CD4-positive, alpha-beta memory T cell (primary cell): Measurements from ENCODE around the gene UNC5CL. TPM values are rescaled to one million over a fixed set of nuclear protein-coding genes. Genes with fewer than 3 reads are reported as not detected.
A peak's percentile ranks its signal among the peaks of the same experiment; 100 is the strongest.

ENCODE experiments used
- CTCF ChIA-PET: fragments of 350-600 bp; sonication (Branson Sonifier 250); formaldehyde crosslinking; loops from one replicate; lab custom pipeline; 2021; ENCODE audit warnings: inconsistent platforms; ENCODE audit not compliant: partially characterized antibody; lab: Charles Lee
- POLR2A ChIA-PET: fragments of 350-600 bp; sonication (Branson Sonifier 250); formaldehyde crosslinking; loops from one replicate; lab custom pipeline; 2021; ENCODE audit not compliant: partially characterized antibody; lab: Charles Lee
- DNase-seq, 5 donors: peaks; one replicate each; pipeline versions ENCODE4 v3.0.0 to v3.0.0-alpha.2; 2020 to 2022; ENCODE audit warnings: mixed read lengths in 1 of 5
- H3K27ac ChIP-seq: one replicate; pipeline ENCODE4 v1.7.0; 2013; ENCODE audit warnings: low read depth, low read length
- H3K27me3 ChIP-seq: 2 replicates; pipeline ENCODE4 v1.7.0; 2013; ENCODE audit warnings: mild to moderate bottlenecking, low read length, moderate library complexity; ENCODE audit not compliant: insufficient read depth
- H3K36me3 ChIP-seq: 2 replicates; pipeline ENCODE4 v1.7.0; 2013; ENCODE audit warnings: mild to moderate bottlenecking, low read length, moderate library complexity; ENCODE audit not compliant: insufficient read depth
- H3K4me1 ChIP-seq: 2 replicates; pipeline ENCODE4 v1.7.0; 2013; ENCODE audit warnings: mild to moderate bottlenecking, low read length, moderate library complexity; ENCODE audit not compliant: insufficient read depth
- H3K4me3 ChIP-seq, 2 donors: one replicate each; pipeline ENCODE4 v1.7.0; 2013; ENCODE audit warnings: low read length in 2 of 2, mild to moderate bottlenecking in 1 of 2
- H3K9me3 ChIP-seq, 2 donors: one replicate each; pipeline ENCODE4 v1.7.0; 2013; ENCODE audit warnings: low read length in 2 of 2, control low read depth in 1 of 2; ENCODE audit not compliant: control insufficient read depth in 1 of 2
- H3K27ac Mint-ChIP-seq, 7 donors: one replicate each; pipeline ENCODE4 v1.8.0; 2020 to 2021; ENCODE audit warnings: mixed read lengths in 7 of 7, mild to moderate bottlenecking in 6 of 7, inconsistent platforms in 3 of 7, moderate library complexity in 3 of 7
- H3K27me3 Mint-ChIP-seq, 2 donors: one replicate each; pipeline ENCODE4 v1.8.0; 2020 to 2021; ENCODE audit warnings: mixed read lengths in 2 of 2
- H3K36me3 Mint-ChIP-seq, 2 donors: one replicate each; pipeline ENCODE4 v1.8.0; 2020 to 2021; ENCODE audit warnings: mixed read lengths in 2 of 2, inconsistent platforms in 1 of 2, mild to moderate bottlenecking in 1 of 2
- H3K4me1 Mint-ChIP-seq, 4 donors: one replicate each; pipeline ENCODE4 v1.8.0; 2020 to 2021; ENCODE audit warnings: mixed read lengths in 4 of 4, mild to moderate bottlenecking in 1 of 4
- H3K4me3 Mint-ChIP-seq, 8 donors: one replicate each; pipeline ENCODE4 v1.8.0; 2020 to 2021; ENCODE audit warnings: mixed read lengths in 8 of 8, mild to moderate bottlenecking in 7 of 8, moderate library complexity in 6 of 8, inconsistent platforms in 3 of 8
- H3K9me3 Mint-ChIP-seq, 8 donors: one replicate each; pipeline ENCODE4 v1.8.0; 2020 to 2021; ENCODE audit warnings: mixed read lengths in 8 of 8, mild to moderate bottlenecking in 5 of 8, inconsistent platforms in 3 of 8, moderate library complexity in 1 of 8
- intact Hi-C: fragments of 100-400 bp; cut with micrococcal nuclease; formaldehyde crosslinking; loops from one replicate; pipeline ENCODE4 v1.15.1; 2023
- polyA plus RNA-seq, 2 donors: library from polyadenylated mRNA; unstranded; fragments of 300-500 nt; fragmentation: Illumina TruSeq; gene quantifications; one replicate each; pipeline ENCODE4 v1.2.3, GENCODE V29; 2021
- total RNA-seq, 2 experiments: library from RNA; stranded (reverse); gene quantifications; one replicate each; pipeline ENCODE4 v1.2.3, GENCODE V29; 2021

The UNC5CL gene
- total and polyA plus RNA-seq, 4 experiments from 2014 or later, result 0.13 to 6.4 (median 3.5) TPM

DNA sequence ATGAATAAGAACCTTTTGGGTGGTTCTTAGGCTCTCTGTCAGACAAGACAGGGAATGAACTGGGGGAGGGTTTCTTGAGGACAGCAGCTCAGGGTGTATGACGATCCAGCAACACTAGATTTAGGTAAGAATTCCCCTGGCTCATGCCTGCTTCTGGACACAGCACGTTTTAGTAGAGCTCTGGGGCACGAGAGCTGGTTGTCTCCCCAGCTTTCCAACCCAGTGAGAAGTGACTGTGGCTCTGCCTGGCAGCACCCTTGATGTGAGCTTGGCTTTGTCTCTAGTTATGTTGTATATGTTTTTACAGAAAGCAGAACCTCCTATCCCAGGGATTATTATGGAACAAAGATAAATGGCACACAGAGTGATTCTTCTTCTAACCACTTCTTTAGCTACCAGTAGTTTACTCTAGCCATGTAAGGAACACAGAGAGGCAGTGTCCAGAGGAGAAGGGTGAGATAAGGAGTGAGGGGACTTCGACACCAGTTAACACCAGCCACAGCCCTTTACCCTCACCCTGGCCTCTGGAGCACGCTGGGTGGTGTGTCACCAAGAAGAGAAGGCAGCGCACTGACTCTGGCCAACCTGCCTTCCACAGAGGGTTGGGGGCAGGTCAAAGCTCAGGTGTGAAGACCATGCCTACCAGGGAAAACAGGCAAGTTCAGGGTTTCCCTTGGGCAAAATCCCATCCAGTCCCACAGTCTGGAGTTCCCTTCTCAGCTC, 17.9 kb upstream of the UNC5CL start:
- H3K9me3 ChIP-seq, result no peaks in the 10 kb centered on the region
- Mint-ChIP-seq H3K9me3 (no peaks in the 10 kb centered on the region), H3K36me3 (peaks cover 36 to 47% of the 10 kb centered on the region in 2 donors), H3K27me3 (no peaks in the 10 kb centered on the region), H3K4me3 (no peak overlapping the region), H3K27ac (no peak overlapping the region), H3K4me1 (peaks cover 10% of the 10 kb centered on the region in 4 donors)
- POLR2A ChIA-PET, result interaction anchor here (1.8 kb wide), 1 partner anchor 14 kb away, joined by 9 read pairs; no protein-coding TSS in a partner anchor
- CTCF ChIA-PET, result interaction anchor here (0.9 to 4.4 kb wide), 5 partner anchors 10 to 29 kb away, joined by 4 to 22 read pairs (median 11); partner anchors contain the start of gene UNC5CL
- no peaks in the 10 kb centered on the region for H3K36me3 ChIP-seq
- peaks cover 10% of the 10 kb centered on the region for H3K4me1 ChIP-seq
- intact Hi-C loops, result no loop called here
- no peaks in the 10 kb centered on the region for H3K27me3 ChIP-seq
- H3K27ac ChIP-seq, result no peak overlapping the region
- no peak overlapping the region for H3K4me3 ChIP-seq
- DNase-seq, result no peak

DNA sequence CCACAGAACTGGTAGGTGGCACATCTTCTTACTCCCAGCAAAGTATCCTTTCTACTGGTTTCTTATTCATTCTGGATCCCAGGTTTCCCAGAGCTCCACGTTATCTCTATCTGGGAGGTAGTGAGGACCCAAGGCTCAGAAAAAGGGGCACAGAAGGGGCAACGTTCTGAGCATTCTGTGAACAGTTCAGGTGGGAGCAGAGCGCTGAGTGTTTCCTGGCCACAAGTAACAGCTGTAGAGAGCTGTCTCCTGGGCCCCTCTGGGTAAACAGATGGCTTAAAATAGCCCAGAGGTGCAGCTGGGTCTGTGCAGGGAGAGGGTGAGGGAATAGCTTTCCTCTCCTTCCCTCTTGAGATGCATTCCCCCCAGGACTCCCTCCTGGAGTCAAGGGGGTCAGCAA, 16.1 kb upstream of the UNC5CL start:
- no peak overlapping the region for H3K4me3 Mint-ChIP-seq
- peaks cover 12 to 17% (median 13%) of the 10 kb centered on the region in 4 donors for H3K4me1 Mint-ChIP-seq
- peaks cover 16% of the 10 kb centered on the region for H3K4me1 ChIP-seq
- no peak for DNase-seq
- H3K27me3 ChIP-seq, result no peaks in the 10 kb centered on the region
- peak overlapping the region in 1 of 7 donors; percentile 30 for H3K27ac Mint-ChIP-seq
- intact Hi-C loops, result no loop called here
- POLR2A ChIA-PET, result interaction anchor here (1.8 kb wide), 2 partner anchors 15 to 27 kb away, joined by 7 to 9 read pairs; no protein-coding TSS in a partner anchor
- peaks cover 28 to 34% of the 10 kb centered on the region in 2 donors for H3K36me3 Mint-ChIP-seq
- no peaks in the 10 kb centered on the region for H3K9me3 Mint-ChIP-seq
- no peak overlapping the region for H3K27ac ChIP-seq
- no peaks in the 10 kb centered on the region for H3K27me3 Mint-ChIP-seq
- H3K36me3 ChIP-seq, result no peaks in the 10 kb centered on the region
- CTCF ChIA-PET, result interaction anchor here (0.9 to 4.4 kb wide), 7 partner anchors 10 to 27 kb away, joined by 3 to 22 read pairs (median 10); partner anchors contain the start of gene UNC5CL
- H3K9me3 ChIP-seq, result no peaks in the 10 kb centered on the region
- no peak overlapping the region for H3K4me3 ChIP-seq

DNA sequence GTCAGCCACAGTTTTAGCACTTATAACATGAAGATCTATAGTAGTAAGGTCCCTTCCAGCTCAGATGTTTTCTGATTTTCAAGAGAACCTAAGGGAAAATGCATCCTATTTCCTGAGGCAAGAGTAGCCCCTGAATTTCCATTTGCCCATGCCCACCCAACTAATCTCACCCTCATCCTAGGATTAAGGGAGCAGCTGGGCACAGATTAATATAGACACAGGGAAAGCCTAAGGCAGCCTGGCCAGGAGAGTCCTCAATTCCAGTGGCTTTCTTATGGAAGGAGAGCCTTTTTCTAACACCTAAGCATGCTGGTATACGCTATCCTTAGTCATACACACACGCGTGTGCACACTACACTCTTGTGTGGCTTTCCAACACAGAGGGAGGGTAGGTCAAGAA, 15.5 kb upstream of the UNC5CL start:
- no peak overlapping the region for H3K27ac ChIP-seq
- no peaks in the 10 kb centered on the region for H3K36me3 ChIP-seq
- no peaks in the 10 kb centered on the region for H3K27me3 Mint-ChIP-seq
- H3K4me3 Mint-ChIP-seq, result no peak overlapping the region
- CTCF ChIA-PET, result interaction anchor here (0.7 to 4.4 kb wide), 4 partner anchors 12 to 26 kb away, joined by 3 to 22 read pairs (median 9); partner anchors contain the start of gene UNC5CL
- intact Hi-C loops, result no loop called here
- peaks cover 16% of the 10 kb centered on the region for H3K4me1 ChIP-seq
- POLR2A ChIA-PET, result interaction anchor here (1.8 kb wide), 1 partner anchor 26 kb away, joined by 7 read pairs; no protein-coding TSS in a partner anchor
- H3K4me3 ChIP-seq, result no peak overlapping the region
- peaks cover 10 to 17% (median 13%) of the 10 kb centered on the region in 4 donors for H3K4me1 Mint-ChIP-seq
- H3K9me3 Mint-ChIP-seq, result no peaks in the 10 kb centered on the region
- no peaks in the 10 kb centered on the region for H3K9me3 ChIP-seq
- DNase-seq, result no peak
- no peaks in the 10 kb centered on the region for H3K27me3 ChIP-seq
- peaks cover 27 to 28% of the 10 kb centered on the region in 2 donors for H3K36me3 Mint-ChIP-seq
- H3K27ac Mint-ChIP-seq, result no peak overlapping the region

GRCh38 chr6:41053041-41053440, 14.0 kb upstream of the UNC5CL start, which contains the start of gene APOBEC2:
TSS of gene APOBEC2 (plus strand) at chr6:41053202. CDS start at chr6:41053348, 146 bp downstream.
- Histone ChIP-seq H3K36me3 (no peaks in the 10 kb centered on the region), H3K27ac (no peak within 1 kb of the TSS), H3K27me3 (no peaks in the 10 kb centered on the region), H3K4me3 (no peak within 1 kb of the TSS), H3K4me1 (peaks cover 16% of the 10 kb centered on the region), H3K9me3 (no peaks in the 10 kb centered on the region)
- intact Hi-C loops, result no loop called here
- CTCF ChIA-PET, result interaction anchor here (1.0 kb wide), 1 partner anchor 11 kb away, joined by 4 read pairs; no protein-coding TSS in a partner anchor
- Mint-ChIP-seq H3K27me3 (no peaks in the 10 kb centered on the region), H3K4me1 (peaks cover 10 to 17% (median 13%) of the 10 kb centered on the region in 4 donors), H3K27ac (peak within 1 kb of the TSS in 6 of 7 donors; percentile 36 to 80 (median 72)), H3K36me3 (peaks cover 24 to 28% of the 10 kb centered on the region in 2 donors), H3K9me3 (no peaks in the 10 kb centered on the region), H3K4me3 (peak within 1 kb of the TSS in 6 of 8 donors; percentile 1 to 61 (median 30))
- POLR2A ChIA-PET, result interaction anchor here (1.6 kb wide), 1 partner anchor 10 kb away, joined by 4 read pairs; no protein-coding TSS in a partner anchor
- DNase-seq, result no peak

DNA sequence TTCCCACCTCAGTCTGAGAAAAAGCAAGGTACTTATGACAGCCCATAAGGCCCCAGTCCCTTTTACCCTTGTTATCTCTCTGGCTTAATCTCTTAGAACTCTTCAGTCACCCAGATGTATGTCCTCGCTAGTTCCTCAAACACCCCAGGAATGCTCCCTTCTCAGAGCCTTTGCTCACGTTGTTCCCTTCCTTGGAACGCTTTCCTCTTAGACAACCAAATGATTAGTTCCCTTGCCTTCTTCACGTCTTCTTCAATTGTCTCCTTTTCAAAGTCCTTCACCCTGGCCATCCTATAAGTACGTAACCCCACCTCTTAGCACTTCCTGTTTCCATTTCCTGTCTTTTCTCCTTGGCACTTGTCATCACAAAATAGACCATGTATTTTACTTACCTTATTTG, 12.9 kb upstream of the UNC5CL start:
- ChIA-PET POLR2A (interaction anchor here (1.2 to 1.6 kb wide), 3 partner anchors 11 to 24 kb away, joined by 3 to 5 read pairs (median 4); no protein-coding TSS in a partner anchor), CTCF (interaction anchor here (1.0 kb wide), 1 partner anchor 13 kb away, joined by 3 read pairs; the partner anchor contains the start of gene UNC5CL)
- Mint-ChIP-seq H3K9me3 (no peaks in the 10 kb centered on the region), H3K27ac (peak overlapping the region in 6 of 7 donors; percentile 29 to 80 (median 58)), H3K4me3 (peak overlapping the region in 6 of 8 donors; percentile 1 to 61 (median 30)), H3K4me1 (peaks cover 10 to 17% (median 13%) of the 10 kb centered on the region in 4 donors), H3K36me3 (peaks cover 22 to 25% of the 10 kb centered on the region in 2 donors), H3K27me3 (no peaks in the 10 kb centered on the region)
- peak in 1 of 5 donors; percentile 11 for DNase-seq
- H3K36me3 ChIP-seq, result no peaks in the 10 kb centered on the region
- H3K27me3 ChIP-seq, result no peaks in the 10 kb centered on the region
- H3K9me3 ChIP-seq, result no peaks in the 10 kb centered on the region
- peaks cover 16% of the 10 kb centered on the region for H3K4me1 ChIP-seq
- H3K27ac ChIP-seq, result no peak overlapping the region
- no peak overlapping the region for H3K4me3 ChIP-seq
- intact Hi-C loops, result no loop called here

DNA sequence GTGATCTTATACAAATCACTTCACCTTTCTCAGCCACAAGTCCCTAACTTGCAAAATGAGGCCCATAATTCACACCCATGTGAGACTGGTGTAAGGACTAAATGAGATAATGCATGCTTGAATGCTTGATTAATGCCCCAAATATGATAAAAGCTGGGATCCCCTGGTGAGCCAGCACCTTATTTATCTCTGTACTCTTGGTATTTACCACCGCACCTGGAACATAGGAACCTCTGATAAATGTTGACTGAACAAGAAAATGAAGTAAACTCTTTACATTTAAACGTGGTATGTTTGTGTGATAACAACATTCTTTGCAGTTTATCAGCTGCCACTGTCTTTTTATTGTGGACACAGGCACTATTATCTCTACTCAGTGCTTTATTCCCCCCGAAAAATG, 11.5 kb upstream of the UNC5CL start:
- DNase-seq, result no peak
- H3K36me3 Mint-ChIP-seq, result peaks cover 14 to 17% of the 10 kb centered on the region in 2 donors
- Histone ChIP-seq H3K27ac (no peak overlapping the region), H3K36me3 (no peaks in the 10 kb centered on the region), H3K9me3 (no peaks in the 10 kb centered on the region), H3K27me3 (no peaks in the 10 kb centered on the region), H3K4me1 (peaks cover 16% of the 10 kb centered on the region), H3K4me3 (no peak overlapping the region)
- H3K9me3 Mint-ChIP-seq, result no peaks in the 10 kb centered on the region
- H3K27me3 Mint-ChIP-seq, result no peaks in the 10 kb centered on the region
- ChIA-PET CTCF (interaction anchor here (1.5 to 3.5 kb wide), 2 partner anchors 11 to 22 kb away, joined by 6 to 17 read pairs; partner anchors contain the start of gene UNC5CL), POLR2A (no interaction called here)
- no peak overlapping the region for H3K27ac Mint-ChIP-seq
- peaks cover 10 to 17% (median 13%) of the 10 kb centered on the region in 4 donors for H3K4me1 Mint-ChIP-seq
- no peak overlapping the region for H3K4me3 Mint-ChIP-seq
- intact Hi-C loops, result no loop called here

GRCh38 chr6:41049955-41050354, 10.9 kb upstream of the UNC5CL start:
- no peak for DNase-seq
- no peak overlapping the region for H3K4me3 ChIP-seq
- no peaks in the 10 kb centered on the region for H3K36me3 ChIP-seq
- peaks cover 10 to 17% (median 13%) of the 10 kb centered on the region in 4 donors for H3K4me1 Mint-ChIP-seq
- H3K27ac Mint-ChIP-seq, result peak overlapping the region in 1 of 7 donors; percentile 47
- H3K4me1 ChIP-seq, result peaks cover 16% of the 10 kb centered on the region
- H3K27me3 ChIP-seq, result no peaks in the 10 kb centered on the region
- ChIA-PET POLR2A (no interaction called here), CTCF (interaction anchor here (1.1 to 3.5 kb wide), 3 partner anchors 10 to 45 kb away, joined by 3 to 17 read pairs (median 6); partner anchors contain the start of gene UNC5CL)
- no peaks in the 10 kb centered on the region for H3K9me3 Mint-ChIP-seq
- no peaks in the 10 kb centered on the region for H3K27me3 Mint-ChIP-seq
- no peaks in the 10 kb centered on the region for H3K9me3 ChIP-seq
- H3K27ac ChIP-seq, result no peak overlapping the region
- intact Hi-C loops, result no loop called here
- H3K4me3 Mint-ChIP-seq, result no peak overlapping the region
- peaks cover 12 to 14% of the 10 kb centered on the region in 2 donors for H3K36me3 Mint-ChIP-seq
